AG08395 (cell line): Measurements from ENCODE around the gene FGGY.
"Not testable (repeated sequence)": the region's sequence is repeated elsewhere in the genome, so short reads cannot be mapped to it uniquely, and the experiment has no call there.

Experiments used
- DNase-seq: peaks from one replicate; pipeline ENCODE4 v3.0.0; 2012; ENCODE audit warnings: mixed read lengths, low spot score

FGGY gene

DNA sequence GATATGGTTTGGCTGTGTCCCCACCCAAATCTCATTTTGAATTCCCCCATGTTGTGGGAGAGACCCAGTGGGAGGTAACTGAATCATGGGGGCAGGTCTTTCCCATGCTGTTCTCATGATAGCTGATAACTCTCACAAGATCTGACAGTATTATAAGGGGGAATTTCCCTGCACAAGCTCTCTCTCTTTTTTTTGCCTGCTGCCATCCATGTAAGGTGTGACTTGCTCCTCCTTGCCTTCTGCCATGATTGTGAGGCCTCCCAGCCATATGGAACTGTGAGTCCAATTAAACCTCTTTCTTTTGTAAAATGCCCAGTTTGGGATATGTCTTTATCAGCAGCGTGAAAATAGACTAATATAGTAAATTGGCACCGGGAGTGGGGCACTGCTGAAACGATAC lies 439.0 kb downstream of the FGGY start:
- DNase-seq: not testable (repeated sequence)

GRCh38 chr1:59736744-59737143 lies 439.9 kb downstream of the FGGY start:
- no peak for DNase-seq

GRCh38 chr1:59737638-59738037 lies 440.7 kb downstream of the FGGY start:
- no peak for DNase-seq

DNA sequence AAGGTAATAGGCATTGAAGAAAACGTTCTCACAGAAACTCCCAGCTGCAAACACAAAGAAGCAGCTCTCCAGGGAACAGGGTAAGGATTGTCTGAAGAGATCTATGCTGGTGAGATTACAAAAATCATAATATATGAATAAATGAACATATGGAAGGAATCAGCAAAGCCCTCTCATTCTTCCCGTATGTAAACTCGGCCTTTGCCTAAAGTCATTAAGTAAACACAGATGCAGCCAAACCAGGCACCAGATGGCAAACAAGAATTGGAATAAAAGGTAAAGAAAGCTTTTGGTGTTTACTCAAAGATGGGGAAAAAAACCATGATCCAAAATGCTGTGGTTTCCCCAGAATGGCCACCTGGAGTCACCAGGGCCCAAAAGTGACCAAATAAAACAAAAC lies 441.3 kb downstream of the FGGY start:
- peak; percentile 48 for DNase-seq

GRCh38 chr1:59738591-59739015 lies 441.7 kb downstream of the FGGY start:
- peak; percentile 67 for DNase-seq

GRCh38 chr1:59739111-59739510 lies 442.2 kb downstream of the FGGY start:
- DNase-seq: no peak

- DNase-seq: no peak
Observed at GRCh38 chr1:59742526-59742925, 445.6 kb downstream of the FGGY start.

GRCh38 chr1:59743324-59744091 lies 446.6 kb downstream of the FGGY start:
- no peak for DNase-seq

DNA sequence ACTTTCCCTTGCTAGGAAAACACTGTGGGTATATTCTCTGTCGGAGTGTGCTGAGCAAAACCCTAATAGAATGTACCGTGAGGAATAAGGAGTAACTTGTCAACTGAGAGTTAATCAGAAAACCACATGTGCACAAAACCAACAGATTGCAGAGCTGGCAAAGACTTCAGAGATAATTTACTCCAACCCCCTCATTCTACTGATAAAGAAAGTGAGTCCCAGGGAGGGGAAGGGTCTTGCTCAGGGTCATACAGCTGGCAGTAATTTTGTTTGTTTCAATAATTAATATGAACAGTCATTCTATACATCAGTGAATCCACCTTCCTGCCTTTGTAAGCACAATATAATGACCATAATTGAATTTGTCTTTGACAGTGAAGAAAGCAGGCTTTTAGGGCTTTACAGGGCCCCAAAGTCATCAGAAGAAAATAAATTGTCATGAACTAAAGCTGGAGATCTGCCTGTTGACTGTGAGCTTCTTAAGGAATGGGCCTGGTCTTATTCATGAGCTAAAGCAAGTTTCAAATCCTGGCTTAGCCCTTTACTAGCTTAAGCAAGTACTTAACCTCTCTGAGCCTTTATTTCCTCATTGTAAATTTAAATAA lies 450.6 kb downstream of the FGGY start:
- no peak for DNase-seq

DNA sequence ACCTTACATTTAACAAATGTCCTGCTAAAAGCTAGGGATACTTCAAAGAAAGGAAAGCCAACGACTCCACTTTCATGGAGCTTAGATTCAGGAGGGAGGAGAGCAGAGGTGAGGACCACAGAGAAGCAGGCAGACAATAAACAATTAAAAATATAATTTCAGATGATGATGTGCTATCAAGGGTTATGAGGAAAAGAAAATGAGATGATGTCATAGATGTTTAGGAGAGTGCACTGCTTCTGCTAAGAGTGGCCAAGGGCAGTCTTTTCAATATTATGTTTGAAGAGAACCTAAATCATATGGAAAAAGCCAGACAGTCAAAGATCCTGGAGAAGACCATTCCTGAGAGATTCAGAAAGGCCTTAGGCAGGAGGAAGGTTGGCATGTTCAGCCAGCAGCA lies 451.2 kb downstream of the FGGY start:
- no peak for DNase-seq

DNA sequence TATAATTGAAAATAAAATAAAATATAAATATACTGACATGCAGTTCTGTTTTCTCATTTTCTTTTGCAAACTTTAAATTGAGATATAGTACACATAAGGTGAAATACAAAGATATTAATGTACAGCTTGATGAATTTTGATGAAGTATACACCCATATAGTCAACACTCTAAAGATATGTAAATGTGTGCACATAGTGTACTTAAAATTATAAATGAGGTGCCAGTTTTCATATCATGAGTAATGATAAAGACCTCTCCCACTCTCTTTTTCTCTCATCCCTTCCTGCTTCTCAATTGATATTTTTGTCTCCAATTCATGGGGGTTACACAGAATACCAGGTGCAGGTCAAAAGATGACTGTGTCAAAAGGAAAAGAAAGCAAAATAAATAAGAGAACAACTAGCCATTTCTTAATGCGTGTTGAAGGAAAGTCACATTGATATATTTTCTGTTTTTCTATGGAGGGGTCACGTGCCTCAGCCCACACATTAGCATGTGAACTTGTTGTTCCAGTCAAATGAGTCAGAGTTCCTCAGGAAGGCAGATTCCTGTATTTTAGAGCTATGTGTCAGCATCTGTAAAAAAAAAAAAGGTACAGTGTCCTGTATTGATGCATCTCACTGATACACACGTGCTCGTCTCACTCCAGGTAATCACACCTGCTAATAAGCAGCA lies 453.6 kb downstream of the FGGY start:
- peak; percentile 79 for DNase-seq

DNA sequence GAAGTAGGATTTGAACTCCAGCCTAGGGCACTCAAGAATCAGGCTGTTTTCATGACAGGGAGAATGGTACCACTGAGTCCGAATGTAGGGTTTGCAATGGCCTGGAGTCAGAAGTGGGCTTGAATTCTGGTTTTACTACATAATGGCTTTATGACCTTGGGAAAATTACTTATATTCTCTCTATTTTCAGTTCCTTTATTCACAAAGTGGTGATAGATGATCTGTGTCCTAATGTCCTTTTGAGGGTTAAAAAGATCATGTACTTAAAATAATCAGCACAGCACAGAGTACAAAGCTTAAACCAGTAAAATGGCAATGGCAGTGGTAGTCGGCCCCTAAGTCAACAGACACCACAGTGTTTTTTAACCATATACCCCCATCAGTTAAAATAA lies 454.1 kb downstream of the FGGY start:
- DNase-seq: no peak

- no peak for DNase-seq
Observed at GRCh38 chr1:59751801-59752200, 454.9 kb downstream of the FGGY start.

GRCh38 chr1:59752556-59753414 lies 455.9 kb downstream of the FGGY start:
- no peak for DNase-seq

DNA sequence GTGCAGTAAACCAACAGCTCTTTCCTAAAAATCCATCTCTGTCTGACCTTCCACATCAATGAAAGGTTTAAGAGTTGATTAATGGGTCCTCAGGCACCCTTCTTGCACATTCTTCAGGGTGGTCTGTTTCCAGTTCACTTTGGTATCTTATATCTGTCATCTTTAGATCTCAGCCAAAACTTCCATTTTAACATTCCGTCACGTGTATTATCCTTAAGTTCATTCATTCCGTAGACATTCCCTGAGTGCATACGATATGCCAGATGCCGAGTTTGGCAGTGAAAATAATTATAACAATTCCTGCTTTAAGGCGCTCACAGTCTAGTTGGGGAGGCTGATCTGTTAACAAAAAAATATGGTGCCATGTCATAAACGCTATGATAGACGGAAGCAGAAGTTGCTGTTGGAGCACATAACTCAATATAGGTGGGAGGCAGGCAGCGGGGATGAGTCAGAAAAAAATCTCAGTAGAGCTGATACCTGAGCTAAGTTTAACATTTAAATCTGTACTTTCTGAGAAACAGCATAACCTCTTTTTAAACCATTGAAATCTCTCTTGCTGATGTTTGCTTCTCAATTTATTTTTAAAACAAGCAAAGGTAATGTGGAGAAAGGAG lies 458.3 kb downstream of the FGGY start:
- DNase-seq: no peak

- no peak for DNase-seq
Observed at GRCh38 chr1:59757197-59757747, 460.4 kb downstream of the FGGY start.

GRCh38 chr1:59759156-59759925 lies 462.4 kb downstream of the FGGY start:
- peak; percentile 93 for DNase-seq

DNA sequence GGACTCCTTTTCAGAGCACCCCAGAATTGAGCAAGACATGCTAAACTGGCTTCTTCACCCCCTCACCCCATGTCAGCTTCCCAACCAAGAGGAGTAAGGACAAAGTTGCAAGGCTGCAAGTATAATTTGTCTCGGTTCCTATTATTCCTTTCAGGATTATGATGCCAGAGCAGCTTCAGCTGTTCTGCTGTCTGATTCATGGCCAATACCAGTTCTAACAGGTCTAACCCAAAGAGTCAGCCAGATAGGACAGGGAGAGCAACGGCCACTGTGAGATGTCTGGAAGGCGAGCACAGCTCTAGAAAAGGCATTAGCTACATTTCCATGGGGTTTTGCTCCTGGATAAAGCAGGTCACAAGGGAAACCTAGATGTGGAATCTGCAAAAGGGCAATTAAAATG lies 464.5 kb downstream of the FGGY start:
- DNase-seq: no peak

- DNase-seq: no peak
Observed at GRCh38 chr1:59763418-59763817, 466.5 kb downstream of the FGGY start.

- no peak for DNase-seq
Observed at GRCh38 chr1:59765011-59765730, 468.3 kb downstream of the FGGY start.
